ENCODE results near the gene SORCS3.

DNA sequence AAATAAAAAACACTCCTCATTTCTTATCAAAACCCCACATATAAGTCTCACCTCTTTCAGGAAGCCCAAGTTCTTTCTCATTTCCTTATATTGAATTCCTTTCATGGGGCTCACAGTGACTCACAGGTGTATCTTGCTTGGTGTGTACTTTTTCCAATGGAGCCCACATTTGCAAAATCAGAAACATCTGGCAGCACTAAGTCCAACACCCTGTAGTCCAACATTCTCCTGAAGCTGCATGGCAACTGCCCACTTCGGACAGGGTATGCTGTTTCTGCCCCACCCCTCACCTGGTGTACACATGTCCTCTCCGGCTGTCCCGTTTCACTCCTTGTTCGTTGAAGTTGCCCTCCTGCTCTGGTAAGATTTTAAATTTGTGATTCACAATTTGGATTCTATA lies 544.1 kb downstream of the SORCS3 start:
- TF ChIP-seq, protein P1, sequence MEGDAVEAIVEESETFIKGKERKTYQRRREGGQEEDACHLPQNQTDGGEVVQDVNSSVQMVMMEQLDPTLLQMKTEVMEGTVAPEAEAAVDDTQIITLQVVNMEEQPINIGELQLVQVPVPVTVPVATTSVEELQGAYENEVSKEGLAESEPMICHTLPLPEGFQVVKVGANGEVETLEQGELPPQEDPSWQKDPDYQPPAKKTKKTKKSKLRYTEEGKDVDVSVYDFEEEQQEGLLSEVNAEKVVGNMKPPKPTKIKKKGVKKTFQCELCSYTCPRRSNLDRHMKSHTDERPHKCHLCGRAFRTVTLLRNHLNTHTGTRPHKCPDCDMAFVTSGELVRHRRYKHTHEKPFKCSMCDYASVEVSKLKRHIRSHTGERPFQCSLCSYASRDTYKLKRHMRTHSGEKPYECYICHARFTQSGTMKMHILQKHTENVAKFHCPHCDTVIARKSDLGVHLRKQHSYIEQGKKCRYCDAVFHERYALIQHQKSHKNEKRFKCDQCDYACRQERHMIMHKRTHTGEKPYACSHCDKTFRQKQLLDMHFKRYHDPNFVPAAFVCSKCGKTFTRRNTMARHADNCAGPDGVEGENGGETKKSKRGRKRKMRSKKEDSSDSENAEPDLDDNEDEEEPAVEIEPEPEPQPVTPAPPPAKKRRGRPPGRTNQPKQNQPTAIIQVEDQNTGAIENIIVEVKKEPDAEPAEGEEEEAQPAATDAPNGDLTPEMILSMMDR (IDR thresholded peaks at IDR 0.05) = no peak
- TF ChIP-seq POLR2A (IDR thresholded peaks at IDR 0.05) = no peak

Measured in esophagus squamous epithelium (tissue), 4 donors.